Omental fat pad (tissue), 4 donors: Measurements from ENCODE around the gene PGAM4. TPM values are rescaled to one million over a fixed set of nuclear protein-coding genes. Genes with fewer than 3 reads are reported as not detected.

Experiments used
- ATAC-seq: fragments of 150-250 bp; one replicate; pipeline ENCODE4 v1.9.1; 2016; ENCODE audit warnings: mild to moderate bottlenecking, moderate library complexity; ENCODE audit not compliant: low FRiP score
- DNase-seq: peaks from one replicate; pipeline ENCODE4 v3.0.0-alpha.2; 2019; ENCODE audit warnings: low spot score
- total RNA-seq, 4 donors: library from RNA; depleted of rRNA; stranded (reverse); fragments of >200 nt; gene quantifications; one replicate each; pipeline ENCODE4 v1.1.0, GENCODE V29; 2016
- TF ChIP-seq, protein P1 (sequence below), 3 donors: fragments of 450-650 bp; IDR thresholded peaks; one replicate each; pipeline ENCODE4 v1.5.1; 2016 to 2017; ENCODE audit warnings: antibody characterized with exemption in 3 of 3, mild to moderate bottlenecking in 3 of 3, moderate library complexity in 2 of 3

PGAM4 gene
- total RNA-seq, 4 donors from 2014 or later: not detected

DNA sequence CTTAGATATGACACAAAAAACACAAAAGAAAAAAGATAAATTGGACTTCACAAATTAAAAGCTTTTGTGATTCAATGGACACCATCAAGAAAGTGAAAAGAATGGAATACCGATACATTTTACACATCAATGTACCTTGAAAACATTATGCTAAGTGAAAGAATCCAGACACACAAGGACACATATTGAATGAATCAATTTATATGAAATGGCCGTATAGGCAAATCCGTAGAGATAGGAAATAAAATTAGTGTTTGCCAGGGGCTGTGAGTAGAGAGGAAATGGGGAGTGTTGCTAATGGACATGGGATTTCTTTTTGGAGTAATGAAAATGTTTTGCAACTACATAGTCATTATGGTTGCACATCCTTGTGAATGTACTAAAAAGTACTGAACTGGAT, 3.1 kb downstream of the PGAM4 start:
- ATAC-seq (no peak), DNase-seq (no peak)
- TF ChIP-seq, protein P1, sequence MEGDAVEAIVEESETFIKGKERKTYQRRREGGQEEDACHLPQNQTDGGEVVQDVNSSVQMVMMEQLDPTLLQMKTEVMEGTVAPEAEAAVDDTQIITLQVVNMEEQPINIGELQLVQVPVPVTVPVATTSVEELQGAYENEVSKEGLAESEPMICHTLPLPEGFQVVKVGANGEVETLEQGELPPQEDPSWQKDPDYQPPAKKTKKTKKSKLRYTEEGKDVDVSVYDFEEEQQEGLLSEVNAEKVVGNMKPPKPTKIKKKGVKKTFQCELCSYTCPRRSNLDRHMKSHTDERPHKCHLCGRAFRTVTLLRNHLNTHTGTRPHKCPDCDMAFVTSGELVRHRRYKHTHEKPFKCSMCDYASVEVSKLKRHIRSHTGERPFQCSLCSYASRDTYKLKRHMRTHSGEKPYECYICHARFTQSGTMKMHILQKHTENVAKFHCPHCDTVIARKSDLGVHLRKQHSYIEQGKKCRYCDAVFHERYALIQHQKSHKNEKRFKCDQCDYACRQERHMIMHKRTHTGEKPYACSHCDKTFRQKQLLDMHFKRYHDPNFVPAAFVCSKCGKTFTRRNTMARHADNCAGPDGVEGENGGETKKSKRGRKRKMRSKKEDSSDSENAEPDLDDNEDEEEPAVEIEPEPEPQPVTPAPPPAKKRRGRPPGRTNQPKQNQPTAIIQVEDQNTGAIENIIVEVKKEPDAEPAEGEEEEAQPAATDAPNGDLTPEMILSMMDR (IDR thresholded peaks at IDR 0.05): no peak

DNA sequence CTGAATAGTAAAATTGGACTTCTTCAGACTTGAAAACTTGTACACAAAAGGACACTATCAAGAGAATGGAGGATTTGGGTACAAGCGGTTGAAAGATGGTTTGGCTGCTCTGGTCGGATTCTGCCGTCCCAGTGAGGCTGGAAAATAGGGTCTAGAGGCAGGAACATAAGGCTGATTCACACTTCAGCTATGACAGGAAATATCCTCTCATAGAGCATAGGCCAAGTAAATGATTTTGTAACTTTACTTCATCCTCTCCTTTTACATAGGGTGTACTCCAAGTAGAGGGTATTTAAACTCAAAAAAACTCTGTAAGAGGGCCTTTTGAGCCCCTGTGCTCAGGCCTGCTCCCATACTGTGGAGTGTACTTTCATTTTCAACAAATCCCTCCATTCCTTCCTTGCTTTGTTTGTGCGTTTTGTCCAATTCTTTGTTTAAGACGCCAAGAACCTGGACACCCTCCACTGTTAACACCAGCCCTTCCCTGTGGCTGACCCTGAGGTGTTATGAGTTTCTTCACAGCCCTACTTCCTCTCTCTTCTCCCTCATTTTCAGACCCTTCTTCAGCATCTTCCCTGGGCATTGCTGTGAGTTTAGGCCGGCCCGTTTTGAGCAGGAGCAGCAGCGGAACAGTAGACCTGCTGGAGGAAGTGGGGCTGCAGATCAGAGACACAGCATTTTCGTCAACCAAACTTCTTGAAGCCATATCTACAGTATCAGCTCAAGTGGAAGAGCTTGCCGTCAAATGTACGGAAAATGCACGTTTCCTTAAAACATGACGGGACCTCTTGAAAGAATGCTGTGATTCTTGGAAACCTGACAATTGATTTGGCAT, 7.2 kb downstream of the PGAM4 start:
- TF ChIP-seq, protein P1 (IDR thresholded peaks at IDR 0.05): no peak
- DNase-seq (no peak), ATAC-seq (no peak)

DNA sequence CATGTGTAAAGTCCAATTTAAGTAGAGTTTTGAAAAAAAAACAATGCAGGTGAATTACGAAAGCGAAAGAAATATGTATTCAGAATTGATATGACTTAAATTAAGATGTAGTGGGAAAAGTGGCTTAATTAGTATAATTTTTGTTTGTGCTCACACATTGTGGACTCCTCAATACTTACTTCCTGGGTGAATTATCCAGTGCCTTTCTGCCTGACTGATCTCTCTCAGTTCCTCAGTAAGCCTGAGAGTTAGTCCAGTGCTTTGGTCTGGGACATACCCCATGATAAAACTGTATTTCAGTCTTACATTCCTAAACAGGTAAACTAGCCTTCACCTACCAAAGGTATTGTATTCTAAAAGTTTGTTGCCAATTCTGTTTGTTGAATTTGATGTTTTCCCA, 8.4 kb downstream of the PGAM4 start:
- DNase-seq (no peak), ATAC-seq (no peak)
- TF ChIP-seq, protein P1 (IDR thresholded peaks at IDR 0.05): no peak

DNA sequence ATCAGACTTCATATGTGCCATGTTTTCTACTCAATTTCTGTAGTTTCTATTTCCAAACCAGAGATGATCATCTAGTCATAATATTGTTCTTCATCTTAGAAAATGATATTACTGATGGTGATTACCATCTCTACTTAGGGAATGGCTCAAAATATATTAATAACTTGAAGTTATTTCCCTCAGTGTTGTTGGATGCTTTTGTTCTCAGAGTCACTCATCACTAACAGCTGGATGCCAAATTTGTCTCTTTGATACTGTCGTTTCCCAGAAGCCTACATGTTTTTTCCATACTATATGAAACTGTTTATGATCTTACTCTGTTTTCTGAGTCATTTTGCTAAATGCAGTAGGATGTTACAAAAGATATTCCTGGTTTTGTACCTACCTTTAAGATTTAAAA, 8.9 kb downstream of the PGAM4 start:
- no peak for ATAC-seq
- TF ChIP-seq, protein P1 (IDR thresholded peaks at IDR 0.05): no peak

DNA sequence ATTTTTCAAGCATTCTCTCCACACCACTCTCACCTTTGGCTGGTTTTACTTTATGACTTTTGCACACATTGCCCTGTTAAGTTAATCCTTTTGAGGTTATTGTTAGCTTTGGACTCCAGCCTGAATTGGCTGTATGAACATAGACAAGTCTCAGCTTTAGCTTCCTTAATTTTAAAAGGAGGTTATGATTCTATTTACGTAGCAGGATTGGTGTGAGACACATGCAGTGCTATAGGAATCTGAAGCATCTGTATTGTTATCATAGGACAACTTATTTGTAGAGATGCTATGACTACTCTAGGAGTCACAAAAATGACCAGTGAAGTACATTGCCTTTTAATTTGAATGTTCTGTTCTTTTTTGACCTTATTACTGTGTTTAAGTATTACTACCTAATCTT, 15.7 kb downstream of the PGAM4 start:
- DNase-seq: no peak
- no peak for ATAC-seq
- TF ChIP-seq, protein P1 (IDR thresholded peaks at IDR 0.05): no peak

More for the DNA sequence above, 8.9 kb downstream of the PGAM4 start:
- no peak for DNase-seq

DNA sequence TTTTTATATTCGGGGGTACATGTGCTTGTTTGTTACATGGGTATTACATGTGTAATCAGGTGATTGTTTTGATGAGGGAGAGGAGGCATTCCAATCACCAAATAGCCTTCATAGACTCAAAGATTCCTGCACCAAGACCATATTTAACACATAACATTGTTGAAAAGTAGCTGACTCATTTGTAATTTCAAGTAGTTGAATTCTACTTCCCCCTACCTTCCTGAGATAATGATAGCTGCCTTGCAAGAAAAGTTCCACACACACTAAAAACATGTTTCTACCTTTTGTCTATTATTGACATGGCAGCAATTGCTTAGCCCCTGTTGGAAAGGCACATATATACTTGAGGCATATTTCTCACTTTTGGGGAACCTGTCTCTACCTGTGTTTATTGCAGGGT, 16.1 kb downstream of the PGAM4 start:
- TF ChIP-seq, protein P1 (IDR thresholded peaks at IDR 0.05): no peak
- ATAC-seq (no peak), DNase-seq (no peak)

DNA sequence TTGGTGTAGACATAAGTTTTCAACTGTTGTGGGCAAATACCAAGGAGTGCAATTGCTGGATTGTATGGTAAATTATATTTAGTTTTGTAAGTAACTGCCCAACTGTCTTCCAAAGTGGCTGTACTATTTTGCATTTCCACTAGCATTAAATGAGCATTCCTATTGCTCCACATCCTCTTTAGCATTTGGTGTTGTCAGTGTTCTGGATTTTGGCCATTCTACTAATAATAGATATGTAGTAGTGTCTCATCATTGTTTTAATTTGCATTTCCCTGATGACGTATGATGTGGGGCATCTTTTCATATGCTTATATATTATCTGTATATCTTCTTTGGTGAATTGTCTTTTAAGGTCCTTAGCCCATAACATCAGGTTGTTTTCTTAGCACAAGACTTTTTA, 17.3 kb downstream of the PGAM4 start:
- ATAC-seq: no peak
- TF ChIP-seq, protein P1 (IDR thresholded peaks at IDR 0.05): no peak
- DNase-seq: no peak
